HG03025 (cell line): ENCODE measurements around the gene ABI3.
"Not testable (repeated sequence)": the region's sequence is repeated elsewhere in the genome, so short reads cannot be mapped to it uniquely, and the experiment has no call there.

Experiments used
- ATAC-seq: cut with Tn5 transposase; IDR thresholded peaks from one replicate; pipeline ENCODE4 v1.9.1; 2021; ENCODE audit warnings: mild to moderate bottlenecking, moderate library complexity; ENCODE audit not compliant: unreplicated experiment, low FRiP score

ABI3 gene

DNA sequence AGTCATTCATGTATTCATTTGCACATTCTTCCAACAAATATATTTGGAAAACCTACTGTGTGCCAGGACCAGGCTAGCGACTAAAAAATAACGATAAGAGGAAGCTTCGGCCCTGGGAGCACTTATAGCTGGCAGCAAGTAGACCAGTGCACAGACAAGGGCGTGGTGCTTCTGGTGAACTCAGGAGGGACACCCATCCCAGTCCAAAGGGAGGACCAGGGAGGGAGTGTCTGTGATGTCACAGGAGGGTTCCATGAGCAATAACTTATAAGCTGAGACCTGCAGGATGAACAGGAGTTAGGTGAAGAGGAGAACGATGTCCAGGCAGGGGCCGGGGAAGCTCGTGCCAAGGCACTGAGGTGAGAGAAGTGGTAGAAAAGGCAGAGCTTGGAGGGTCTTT, 37.4 kb downstream of the ABI3 start:
- no peak for ATAC-seq

DNA sequence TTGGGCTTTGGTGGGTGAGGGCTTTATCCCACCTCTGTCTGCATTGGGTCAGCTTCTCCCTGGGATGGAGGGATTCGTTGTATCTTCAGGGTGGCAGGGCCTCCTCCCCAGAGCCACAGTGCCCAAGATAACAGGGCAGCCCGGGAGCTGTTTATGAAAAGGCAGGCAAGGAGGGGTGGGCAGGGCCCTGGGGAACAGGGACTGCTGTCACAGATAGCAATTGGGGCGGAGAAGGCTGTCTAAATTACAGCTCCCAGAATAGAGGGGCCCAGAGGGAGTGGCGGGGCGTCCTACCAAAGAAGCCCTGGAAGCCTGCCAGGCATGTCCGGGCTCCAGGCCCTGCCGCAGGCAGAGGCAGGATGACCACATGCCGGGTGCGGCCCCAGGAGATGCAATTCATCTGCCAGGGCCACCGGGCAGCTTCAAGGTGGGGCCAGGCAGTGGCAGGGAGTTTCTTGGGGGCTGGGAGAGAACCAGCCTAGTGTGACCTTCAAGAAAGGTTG, 38.8 kb downstream of the ABI3 start:
- ATAC-seq, result no peak

GRCh38 chr17:49249890-49250522, 39.5 kb downstream of the ABI3 start:
- ATAC-seq, result no peak

- ATAC-seq, result no peak
Measured at GRCh38 chr17:49252148-49252695, 41.7 kb downstream of the ABI3 start.

- no peak for ATAC-seq
Measured at GRCh38 chr17:49254066-49254465, 43.6 kb downstream of the ABI3 start.

DNA sequence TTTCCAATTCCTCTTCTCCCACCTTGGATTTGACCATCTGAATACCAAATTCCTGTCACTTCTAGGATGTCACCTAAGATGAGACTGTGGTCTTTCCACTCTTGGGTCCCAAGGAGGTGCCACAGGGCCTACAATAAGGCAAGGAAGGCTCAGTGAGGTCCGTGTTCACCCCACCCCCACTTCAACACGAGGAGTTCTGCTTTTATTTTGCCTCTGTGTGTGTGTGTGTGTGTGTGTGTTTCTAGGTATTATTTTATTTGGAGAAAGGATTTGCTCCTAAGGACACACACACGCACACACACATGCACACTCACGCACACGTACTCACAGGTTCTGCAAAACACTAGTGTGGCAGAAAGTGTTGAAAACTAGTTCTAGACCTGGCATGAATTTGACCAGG, 44.6 kb downstream of the ABI3 start:
- ATAC-seq, result no peak

DNA sequence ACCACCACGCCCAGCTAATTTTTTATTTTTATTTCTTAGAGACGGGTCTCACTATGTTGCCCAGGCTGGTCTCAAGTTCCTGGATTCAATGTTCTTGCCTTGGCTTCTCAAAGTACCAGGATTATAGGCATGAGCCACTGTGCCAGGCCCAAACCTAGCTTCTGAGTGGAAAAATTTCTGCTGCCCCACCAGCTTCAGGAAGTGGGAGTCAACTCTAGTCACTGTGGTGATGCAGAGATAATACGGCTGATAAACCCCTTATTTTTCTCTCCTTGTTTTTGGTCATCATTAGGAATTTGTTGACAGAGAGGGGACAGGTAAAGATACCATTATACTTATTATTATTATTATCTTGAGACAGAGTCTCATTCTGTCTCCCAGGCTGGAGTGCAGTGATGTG, 47.9 kb downstream of the ABI3 start:
- no peak for ATAC-seq

DNA sequence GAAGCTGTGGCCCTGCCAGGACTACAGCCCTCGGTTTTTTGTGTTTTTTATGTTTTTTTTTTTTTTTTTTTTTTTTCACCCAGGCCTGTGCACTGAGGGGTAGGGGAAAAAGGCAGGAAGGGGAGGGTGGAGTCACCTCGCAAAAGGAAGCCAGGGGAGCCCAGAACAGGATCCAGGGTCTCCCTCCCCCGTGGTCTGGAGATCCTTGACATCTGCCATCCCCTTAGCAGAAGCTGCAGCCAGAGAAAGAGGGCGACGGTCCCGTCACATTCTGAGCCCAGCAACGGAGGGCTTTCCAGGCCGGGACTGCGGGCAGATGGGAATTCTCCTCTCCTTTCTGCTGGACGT, 49.1 kb downstream of the ABI3 start:
- no peak for ATAC-seq

GRCh38 chr17:49260011-49260816, 49.7 kb downstream of the ABI3 start:
- ATAC-seq, result no peak

DNA sequence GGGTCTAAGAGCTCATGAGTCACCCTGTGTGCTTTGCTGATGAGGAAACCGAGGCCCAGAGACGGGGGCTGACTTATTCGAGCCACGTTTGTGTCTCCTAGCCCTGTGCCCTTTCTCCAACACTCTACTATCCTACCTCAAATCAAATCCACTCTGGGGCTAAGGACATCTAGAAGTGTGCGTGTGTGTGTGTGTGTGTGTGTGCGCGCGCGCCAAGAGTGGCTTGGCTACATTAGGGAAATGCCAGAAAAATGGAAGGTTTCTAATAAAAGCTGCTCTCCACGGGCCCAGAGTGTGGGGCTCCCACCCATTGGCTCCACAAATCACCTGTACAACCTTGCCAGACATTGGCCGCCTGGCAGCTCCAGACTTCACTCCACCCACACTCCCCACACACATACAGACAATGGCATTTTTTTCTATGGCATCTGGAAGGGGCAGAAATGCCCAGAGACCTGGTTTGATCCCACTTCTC, 50.3 kb downstream of the ABI3 start:
- no peak for ATAC-seq

- ATAC-seq, result not testable (repeated sequence)
Measured at GRCh38 chr17:49261540-49261939, 51.0 kb downstream of the ABI3 start.

DNA sequence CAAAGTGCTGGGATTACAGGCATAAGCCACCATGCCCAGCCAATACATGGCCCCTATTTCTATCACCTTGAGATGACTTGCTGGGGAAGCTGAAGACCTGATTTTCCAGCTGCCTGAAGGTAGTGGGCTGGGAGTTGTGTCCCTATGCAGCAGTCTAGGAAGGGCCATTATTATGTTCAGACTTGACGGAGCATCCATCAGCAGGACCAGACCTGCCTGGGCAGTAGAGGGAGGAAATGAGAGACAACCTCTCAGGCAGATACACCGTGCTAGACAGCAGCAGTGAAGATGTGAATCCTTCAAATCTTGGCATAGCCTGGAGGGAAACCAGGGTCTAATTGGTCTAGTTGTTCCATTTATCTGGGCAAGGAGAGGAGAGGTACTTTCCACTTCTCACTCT, 55.7 kb downstream of the ABI3 start:
- ATAC-seq, result no peak

GRCh38 chr17:49267912-49268311, 57.4 kb downstream of the ABI3 start:
- no peak for ATAC-seq

GRCh38 chr17:49269356-49269755, 58.8 kb downstream of the ABI3 start:
- ATAC-seq, result no peak
